Muscle of arm (tissue), 12 donors: ENCODE measurements around the gene AMER1. TPM values are rescaled to one million over a fixed set of nuclear protein-coding genes. Genes with fewer than 3 reads are reported as not detected.

ENCODE experiments used
- DNase-seq: peaks from one replicate; pipeline ENCODE4 v3.0.0-alpha.2; 2013
- polyA plus RNA-seq, 12 donors: library from polyadenylated mRNA; unstranded; fragments of 120-200 nt; gene quantifications; one replicate each; pipeline ENCODE4 v1.2.1, GENCODE V29; 2013; ENCODE audit not compliant: insufficient read length in 12 of 12

The AMER1 gene
- polyA plus RNA-seq, 12 donors = 5.8 to 7.6 (median 6.3) TPM; not detected in 1

GRCh38 chrX:64187762-64188150, 17.8 kb downstream of the AMER1 start:
- no peak for DNase-seq

- no peak for DNase-seq
Measured at GRCh38 chrX:64186974-64187761, 18.3 kb downstream of the AMER1 start.

- no peak for DNase-seq
Measured at GRCh38 chrX:64184396-64184795, 21.1 kb downstream of the AMER1 start.

- no peak for DNase-seq
Measured at GRCh38 chrX:64182208-64182607, 23.3 kb downstream of the AMER1 start.

- DNase-seq = no peak
Measured at GRCh38 chrX:64176876-64177275, 28.6 kb downstream of the AMER1 start.

- no peak for DNase-seq
Measured at GRCh38 chrX:64169988-64170387, 35.5 kb downstream of the AMER1 start.

- no peak for DNase-seq
Measured at GRCh38 chrX:64152857-64153256, 52.7 kb downstream of the AMER1 start.

- DNase-seq = no peak
Measured at GRCh38 chrX:64151911-64152310, 53.6 kb downstream of the AMER1 start.

- DNase-seq = no peak
Measured at GRCh38 chrX:64150775-64151174, 54.7 kb downstream of the AMER1 start.

Other genes starting within 250 kb of the AMER1 start
- 10 to 100 TPM in 10 of 12 donors, 1 to 10 TPM in 1, not detected in 1; 9.9 to 32.9 (median 22.0) TPM for gene ASB12, start 24.9 kb upstream of the AMER1 start, polyA plus RNA-seq
- gene MTMR8, start 189.7 kb upstream of the AMER1 start, polyA plus RNA-seq = 1 to 10 TPM in 8 of 12 donors, under 1 TPM in 2, not detected in 2; 0.70 to 1.9 (median 1.4) TPM